H1 (cell line): ENCODE data around the gene CMIP. TPM values are rescaled to one million over a fixed set of nuclear protein-coding genes. Genes with fewer than 3 reads are reported as not detected.
A peak's percentile ranks its signal among the peaks of the same experiment; 100 is the strongest.

Experiments
- CTCF ChIA-PET: fragments of 300-600 bp; sonication (Branson Sonifier 250); formaldehyde crosslinking; loops from one replicate; lab custom pipeline; 2021; ENCODE audit not compliant: partially characterized antibody; lab: Charles Lee
- POLR2A ChIA-PET: fragments of 300-600 bp; sonication (Branson Sonifier 250); formaldehyde crosslinking; loops from one replicate; lab custom pipeline; 2021; ENCODE audit warnings: inconsistent platforms; ENCODE audit not compliant: partially characterized antibody; lab: Charles Lee
- DNase-seq, 2 experiments: peaks; one replicate each; pipeline versions ENCODE4 v3.0.0 to v3.0.0-alpha.2; 2010 to 2022; ENCODE audit warnings: low spot score in 2 of 2, low read depth in 1 of 2, mixed read lengths in 1 of 2
- FAIRE-seq: peaks from 2 replicates; lab custom pipeline; 2011; peaks lifted over from hg19 to GRCh38; lab: Jason Lieb, UNC
- H2AFZ ChIP-seq: 2 replicates; pipeline ENCODE4 v1.8.1; 2012; ENCODE audit warnings: low read length, inconsistent platforms
- H2AK5ac ChIP-seq: 2 replicates; pipeline ENCODE4 v1.6.1; 2013; ENCODE audit warnings: low read depth, low read length
- H2BK120ac ChIP-seq: replicated peaks from 2 replicates; pipeline ENCODE3; 2013; ENCODE audit warnings: low read depth, low read length, inconsistent platforms
- H2BK12ac ChIP-seq: 2 replicates; pipeline ENCODE4 v1.6.1; 2013; ENCODE audit warnings: low read depth, low read length
- H2BK15ac ChIP-seq: 2 replicates; pipeline ENCODE4 v1.6.1; 2013; ENCODE audit warnings: low read length
- H2BK20ac ChIP-seq: 2 replicates; pipeline ENCODE4 v1.6.1; 2013; ENCODE audit warnings: low read length
- H2BK5ac ChIP-seq: 2 replicates; pipeline ENCODE4 v1.6.1; 2013; ENCODE audit warnings: low read depth, low read length
- H3K14ac ChIP-seq: 2 replicates; pipeline ENCODE4 v1.6.1; 2013; ENCODE audit warnings: inconsistent platforms; ENCODE audit not compliant: insufficient read length
- H3K18ac ChIP-seq: 2 replicates; pipeline ENCODE4 v1.6.1; 2013; ENCODE audit warnings: low read length; ENCODE audit errors: extremely low read depth
- H3K23ac ChIP-seq: 2 replicates; pipeline ENCODE4 v1.6.1; 2013; ENCODE audit warnings: inconsistent platforms; ENCODE audit not compliant: insufficient read length
- H3K23me2 ChIP-seq: 2 replicates; pipeline ENCODE4 v1.6.1; 2013; ENCODE audit warnings: low read depth, low read length
- H3K27ac ChIP-seq: 2 replicates; pipeline ENCODE4 v1.6.1; 2011; ENCODE audit warnings: low read depth, low read length, inconsistent platforms
- H3K27me3 ChIP-seq, 4 experiments: replicated peaks in 1 of 4; 1 replicate in 1 of 4; 2 replicates in 3 of 4; pipeline versions ENCODE4 v1.6.1 to v1.8.1; 2011 to 2013; ENCODE audit warnings: low read length in 3 of 4, mild to moderate bottlenecking in 3 of 4, inconsistent platforms in 2 of 4, mixed read lengths in 2 of 4, moderate library complexity in 1 of 4; ENCODE audit not compliant: control insufficient read depth in 3 of 4, insufficient read depth in 3 of 4; ENCODE audit errors: extremely low read depth in 1 of 4
- H3K36me3 ChIP-seq, 4 experiments: 2 replicates each; pipeline versions ENCODE4 v1.6.1 to v1.8.1; 2011 to 2013; ENCODE audit warnings: mild to moderate bottlenecking in 4 of 4, low read length in 3 of 4, moderate library complexity in 2 of 4, control low read depth in 1 of 4, inconsistent platforms in 1 of 4; ENCODE audit not compliant: insufficient read depth in 4 of 4, control insufficient read depth in 2 of 4
- H3K4ac ChIP-seq: replicated peaks from 2 replicates; pipeline ENCODE3; 2013; ENCODE audit warnings: low read length, low read depth, mixed read lengths, inconsistent platforms; ENCODE audit not compliant: insufficient read length
- H3K4me1 ChIP-seq, 4 experiments: replicated peaks in 1 of 4; 1 replicate in 1 of 4; 2 replicates in 3 of 4; pipeline versions ENCODE4 v1.6.1 to v1.8.1; 2011 to 2013; ENCODE audit warnings: low read length in 3 of 4, inconsistent platforms in 2 of 4, mixed read lengths in 1 of 4; ENCODE audit not compliant: insufficient read depth in 4 of 4, control insufficient read depth in 3 of 4
- H3K4me2 ChIP-seq, 2 experiments: 2 replicates each; pipeline versions ENCODE4 v1.6.1 to v1.8.1; 2011 to 2013; ENCODE audit warnings: low read depth in 2 of 2, low read length in 2 of 2, control low read depth in 1 of 2, inconsistent platforms in 1 of 2, mild to moderate bottlenecking in 1 of 2; ENCODE audit not compliant: insufficient read depth in 1 of 2
- H3K4me3 ChIP-seq, 4 experiments: fragments of 200-600, 300-600 bp in 1 of 4; sonication (generic), shearing (Covaris generic), sonication (Bioruptor Twin) in 1 of 4; 2 replicates each; pipeline versions ENCODE4 v1.5.1 to v1.8.1; 2011 to 2016; ENCODE audit warnings: low read length in 4 of 4, low read depth in 3 of 4, control low read depth in 2 of 4, inconsistent platforms in 2 of 4, mild to moderate bottlenecking in 2 of 4, mixed read lengths in 1 of 4, moderate library complexity in 1 of 4; ENCODE audit not compliant: insufficient read depth in 2 of 4; ENCODE audit errors: extremely low read depth in 1 of 4
- H3K56ac ChIP-seq: replicated peaks from 2 replicates; pipeline ENCODE3; 2013; ENCODE audit warnings: low read depth, mild to moderate bottlenecking, mixed read lengths, low read length, inconsistent platforms; ENCODE audit not compliant: insufficient read length
- H3K79me1 ChIP-seq: 2 replicates; pipeline ENCODE4 v1.6.1; 2013; ENCODE audit warnings: low read depth, low read length, control low read depth
- H3K79me2 ChIP-seq, 2 experiments: 2 replicates each; pipeline versions ENCODE4 v1.6.1 to v1.8.1; 2012 to 2013; ENCODE audit warnings: low read length in 2 of 2, mild to moderate bottlenecking in 2 of 2, inconsistent platforms in 1 of 2; ENCODE audit not compliant: insufficient read depth in 2 of 2, control insufficient read depth in 1 of 2
- H3K9ac ChIP-seq, 4 experiments: replicated peaks in 1 of 4; 1 replicate in 1 of 4; 2 replicates in 3 of 4; pipeline versions ENCODE4 v1.6.1 to v1.8.1; 2011 to 2013; ENCODE audit warnings: low read depth in 3 of 4, low read length in 3 of 4, control low read depth in 2 of 4, mild to moderate bottlenecking in 2 of 4, moderate library complexity in 2 of 4, inconsistent platforms in 1 of 4; ENCODE audit errors: extremely low read depth in 1 of 4
- H3K9me3 ChIP-seq, 2 experiments: 2 replicates each; pipeline versions ENCODE4 v1.6.1 to v1.8.1; 2012 to 2013; ENCODE audit warnings: mild to moderate bottlenecking in 2 of 2, moderate library complexity in 2 of 2, control low read depth in 1 of 2, inconsistent platforms in 1 of 2, low read depth in 1 of 2, low read length in 1 of 2, mixed read lengths in 1 of 2; ENCODE audit not compliant: insufficient read depth in 2 of 2
- H4K20me1 ChIP-seq, 2 experiments: replicated peaks in 1 of 2; 2 replicates each; pipeline versions ENCODE3 to v1.8.1; 2011 to 2013; ENCODE audit warnings: inconsistent platforms in 2 of 2, low read length in 2 of 2, mild to moderate bottlenecking in 1 of 2; ENCODE audit not compliant: insufficient read depth in 2 of 2, control insufficient read depth in 1 of 2
- H4K5ac ChIP-seq: 2 replicates; pipeline ENCODE4 v1.6.1; 2013; ENCODE audit warnings: low read length, low read depth, mixed read lengths, inconsistent platforms; ENCODE audit not compliant: insufficient read length
- H4K8ac ChIP-seq: 2 replicates; pipeline ENCODE4 v1.8.0; 2013; ENCODE audit warnings: mild to moderate bottlenecking, moderate library complexity, low read length, inconsistent platforms; ENCODE audit not compliant: insufficient read depth; ENCODE audit errors: extremely low read depth
- H4K91ac ChIP-seq: replicated peaks from 2 replicates; pipeline ENCODE3; 2013; ENCODE audit warnings: low read length, mixed read lengths, inconsistent platforms; ENCODE audit not compliant: insufficient read length
- CEBPB ChIP-seq: IDR thresholded peaks from 2 replicates; pipeline ENCODE4 v1.6.1; 2012; ENCODE audit warnings: low read depth, low read length
- KDM5A ChIP-seq: fragments of 200-600 bp; IDR thresholded peaks from 2 replicates; pipeline ENCODE4 v1.7.1; 2012; ENCODE audit warnings: mild to moderate bottlenecking, low read length, inconsistent platforms, mixed read lengths
- SIX5 ChIP-seq: IDR thresholded peaks from 2 replicates; pipeline ENCODE4 v1.6.1; 2011; ENCODE audit warnings: mild to moderate bottlenecking, low read depth, low read length
- SP4 ChIP-seq: IDR thresholded peaks from 2 replicates; pipeline ENCODE4 v1.6.1; 2012; ENCODE audit warnings: low read length, inconsistent platforms
- TCF12 ChIP-seq: IDR thresholded peaks from 2 replicates; pipeline ENCODE4 v1.6.1; 2011; ENCODE audit warnings: low read depth, mild to moderate bottlenecking, low read length
- ZNF274 ChIP-seq: IDR thresholded peaks from 2 replicates; pipeline ENCODE4 v1.7.0; 2012; ENCODE audit warnings: low read length, borderline replicate concordance; ENCODE audit errors: extremely low read depth
- WGBS, 2 experiments: shearing (Covaris generic) in 1 of 2; methylation state at CpG; one replicate each; pipeline versions ENCODE4 v1.1.6 to v1.1.7; 2013 to 2015; ENCODE audit warnings: low lambda C conversion rate in 2 of 2, mixed read lengths in 2 of 2, inconsistent platforms in 1 of 2, low coverage in 1 of 2, missing lambda C conversion rate in 1 of 2; ENCODE audit not compliant: insufficient replicate concordance in 2 of 2, insufficient coverage in 1 of 2, insufficient read length in 1 of 2; ENCODE audit errors: extremely low coverage in 1 of 2, missing lambda C conversion rate in 1 of 2; 5-methylcytosine and 5-hydroxymethylcytosine counted together
- polyA plus RNA-seq, 7 experiments: library from polyadenylated mRNA; depleted of rRNA in 3 of 7; stranded (reverse) in 5 of 7; unstranded in 2 of 7; fragments of >200 nt in 5 of 7; fragments of 200-250 nt in 2 of 7; gene quantifications; 1 replicate in 5 of 7; 2 replicates in 1 of 7; 4 replicates in 1 of 7; pipeline versions ENCODE4 v1.2.1 to v1.2.3, GENCODE V29; 2011 to 2013; ENCODE audit warnings: missing spikeins in 2 of 7, mixed read lengths in 2 of 7
- total RNA-seq: library from RNA; stranded (reverse); fragmentation: NEBNext Ultra II Directional; extraction: Animal tissue kit (Norgen Biotek cat#: 25700); gene quantifications from 2 replicates; pipeline ENCODE4 v1.2.1, GENCODE V29; 2021
- TF ChIP-seq, protein P1 (sequence below): IDR thresholded peaks from 2 replicates; pipeline ENCODE4 v1.6.1; 2011; ENCODE audit warnings: low read depth, mild to moderate bottlenecking, low read length; ENCODE audit not compliant: insufficient read depth
- TF ChIP-seq, protein P2 (sequence below): IDR thresholded peaks from 2 replicates; pipeline ENCODE4 v1.6.1; 2012; ENCODE audit warnings: low read length, inconsistent platforms
- TF ChIP-seq, protein P3 (sequence below): IDR thresholded peaks from 2 replicates; pipeline ENCODE4 v1.6.1; 2011; ENCODE audit warnings: low read length, improper control_type of control experiment

CMIP gene
- total and polyA plus RNA-seq, 2 of the 8 experiments (the other 6 are each of a cell fraction or from before 2014, with no cell fraction given), result 7.9 to 53.2 TPM

DNA sequence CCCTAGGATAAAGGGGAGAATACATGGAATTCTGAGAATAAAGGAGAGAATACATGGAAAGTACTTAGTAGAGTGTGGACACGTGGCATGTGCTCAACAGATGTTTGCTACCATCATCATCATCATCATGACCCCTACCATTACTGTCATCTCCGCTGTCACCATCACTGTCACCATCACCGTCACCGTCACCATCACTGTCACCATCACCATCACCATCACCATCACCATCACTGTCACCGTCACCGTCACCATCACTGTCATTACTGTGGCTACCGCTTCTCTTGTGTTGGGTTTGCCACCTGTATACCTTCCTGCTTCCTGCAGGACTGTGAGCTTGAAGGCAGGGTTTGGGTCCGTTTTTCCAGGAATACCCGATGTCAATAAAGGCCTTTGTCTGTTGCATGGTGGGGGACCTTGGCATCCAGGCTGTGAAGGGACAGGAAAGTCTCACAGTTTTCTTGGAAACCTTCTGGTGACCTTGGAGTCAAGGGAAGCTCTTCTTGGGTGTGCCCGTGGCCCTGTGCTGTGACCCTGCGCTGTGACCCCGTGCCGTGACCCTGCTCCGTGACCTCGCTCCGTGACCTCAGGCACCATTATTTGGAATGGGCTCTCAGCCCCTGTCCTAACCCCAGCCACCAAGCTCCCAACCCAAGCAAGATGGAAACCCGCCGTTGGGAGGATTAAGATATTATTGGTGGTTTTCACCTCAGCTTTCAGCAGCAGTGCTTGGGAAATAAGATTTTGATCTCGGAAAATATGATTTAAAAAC is 14.4 kb downstream of the CMIP start:
- DNase-seq (no peak), FAIRE-seq (no peak)
- H3K27me3 ChIP-seq, result no peaks in the 10 kb centered on the region; a peak in 1 of 7 replicates
- no peak overlapping the region for H2AFZ ChIP-seq
- peaks cover 15 to 100% of the 10 kb centered on the region in 2 experiments for H3K79me2 ChIP-seq
- H3K4me1 ChIP-seq, result peaks cover 4 to 27% (median 11%) of the 10 kb centered on the region in 4 experiments; a peak in 5 of 7 replicates
- peaks cover 0 to 17% (median 0%) of the 10 kb centered on the region in 4 experiments; a peak in 2 of 8 replicates for H3K36me3 ChIP-seq
- no peak overlapping the region for H3K4ac ChIP-seq
- H4K8ac ChIP-seq, result no peak overlapping the region
- H3K27ac ChIP-seq, result no peak overlapping the region
- H3K9ac ChIP-seq, result no peak overlapping the region
- no peak overlapping the region for H2BK120ac ChIP-seq
- no peak overlapping the region for H4K91ac ChIP-seq
- no peak overlapping the region for H3K4me2 ChIP-seq
- no peak overlapping the region for H3K56ac ChIP-seq
- CTCF ChIA-PET, result interaction anchor here (0.9 to 1.3 kb wide), 4 partner anchors 8 to 65 kb away, joined by 3 to 6 read pairs (median 4); no protein-coding TSS in a partner anchor
- H2BK15ac ChIP-seq, result no peak overlapping the region
- no peak overlapping the region for H2BK5ac ChIP-seq
- POLR2A ChIA-PET, result interaction anchor here (0.7 to 1.5 kb wide), 3 partner anchors 10 to 11 kb away, joined by 3 to 5 read pairs (median 4); no protein-coding TSS in a partner anchor
- no peaks in the 10 kb centered on the region for H3K9me3 ChIP-seq
- H4K20me1 ChIP-seq, result peaks cover 32 to 53% of the 10 kb centered on the region in 2 experiments
- H3K23ac ChIP-seq, result no peak overlapping the region
- 90% methylated on average over 19 of the region's 19 CpGs; no CpG with 5 or more reads in 1 of the 2 experiments for WGBS, 2 experiments
- no peak overlapping the region for H3K4me3 ChIP-seq
- H2BK20ac ChIP-seq, result no peak overlapping the region
- H2BK12ac ChIP-seq, result no peak overlapping the region; the same call in 1 of the 2 replicates
- no peak overlapping the region for H3K18ac ChIP-seq
- no peak overlapping the region for H3K14ac ChIP-seq
- H3K23me2 ChIP-seq, result no peaks in the 10 kb centered on the region; the same call in 1 of the 2 replicates
- peaks cover 51% of the 10 kb centered on the region for H3K79me1 ChIP-seq
- H4K5ac ChIP-seq, result no peak overlapping the region
- H2AK5ac ChIP-seq, result peak overlapping the region; percentile 66; the same call in 1 of the 2 replicates
- TF ChIP-seq, protein P1, sequence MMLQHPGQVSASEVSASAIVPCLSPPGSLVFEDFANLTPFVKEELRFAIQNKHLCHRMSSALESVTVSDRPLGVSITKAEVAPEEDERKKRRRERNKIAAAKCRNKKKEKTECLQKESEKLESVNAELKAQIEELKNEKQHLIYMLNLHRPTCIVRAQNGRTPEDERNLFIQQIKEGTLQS, result no peak
- TF ChIP-seq SIX5 (no peak), CEBPB (no peak), SP4 (no peak), TCF12 (no peak), KDM5A (no peak), ZNF274 (no peak)
- TF ChIP-seq, protein P2, sequence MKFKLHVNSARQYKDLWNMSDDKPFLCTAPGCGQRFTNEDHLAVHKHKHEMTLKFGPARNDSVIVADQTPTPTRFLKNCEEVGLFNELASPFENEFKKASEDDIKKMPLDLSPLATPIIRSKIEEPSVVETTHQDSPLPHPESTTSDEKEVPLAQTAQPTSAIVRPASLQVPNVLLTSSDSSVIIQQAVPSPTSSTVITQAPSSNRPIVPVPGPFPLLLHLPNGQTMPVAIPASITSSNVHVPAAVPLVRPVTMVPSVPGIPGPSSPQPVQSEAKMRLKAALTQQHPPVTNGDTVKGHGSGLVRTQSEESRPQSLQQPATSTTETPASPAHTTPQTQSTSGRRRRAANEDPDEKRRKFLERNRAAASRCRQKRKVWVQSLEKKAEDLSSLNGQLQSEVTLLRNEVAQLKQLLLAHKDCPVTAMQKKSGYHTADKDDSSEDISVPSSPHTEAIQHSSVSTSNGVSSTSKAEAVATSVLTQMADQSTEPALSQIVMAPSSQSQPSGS, result no peak
- TF ChIP-seq, protein P3, sequence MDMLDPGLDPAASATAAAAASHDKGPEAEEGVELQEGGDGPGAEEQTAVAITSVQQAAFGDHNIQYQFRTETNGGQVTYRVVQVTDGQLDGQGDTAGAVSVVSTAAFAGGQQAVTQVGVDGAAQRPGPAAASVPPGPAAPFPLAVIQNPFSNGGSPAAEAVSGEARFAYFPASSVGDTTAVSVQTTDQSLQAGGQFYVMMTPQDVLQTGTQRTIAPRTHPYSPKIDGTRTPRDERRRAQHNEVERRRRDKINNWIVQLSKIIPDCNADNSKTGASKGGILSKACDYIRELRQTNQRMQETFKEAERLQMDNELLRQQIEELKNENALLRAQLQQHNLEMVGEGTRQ, result no peak
